Measurements from ENCODE around the gene ZNF292.
A peak's percentile ranks its signal among the peaks of the same experiment; 100 is the strongest.
"Not testable (repeated sequence)": the region's sequence is repeated elsewhere in the genome, so short reads cannot be mapped to it uniquely, and the experiment has no call there.

Gene ZNF292

GRCh38 chr6:87209812-87210211, 54.4 kb downstream of the ZNF292 start:
- FAIRE-seq (no peak), DNase-seq (ENCODE audit: insufficient read length, low spot score) (no peak)

GRCh38 chr6:87210979-87211378, 55.6 kb downstream of the ZNF292 start:
- peak; percentile 8 for DNase-seq (ENCODE audit: insufficient read length, low spot score)
- peak; percentile 97 for FAIRE-seq

- FAIRE-seq (peak; percentile 14), DNase-seq (ENCODE audit: insufficient read length, low spot score) (no peak)
These were observed 57.2 kb downstream of the ZNF292 start for GRCh38 chr6:87212596-87212995.

- FAIRE-seq, result no peak
- no peak for DNase-seq (ENCODE audit: insufficient read length, low spot score)
These were observed 58.0 kb downstream of the ZNF292 start for GRCh38 chr6:87213364-87213763.

- DNase-seq (ENCODE audit: insufficient read length, low spot score), result no peak
- FAIRE-seq, result no peak
These were observed 59.5 kb downstream of the ZNF292 start for GRCh38 chr6:87214831-87215230.

GRCh38 chr6:87220997-87221396, 65.6 kb downstream of the ZNF292 start:
- no peak for DNase-seq (ENCODE audit: insufficient read length, low spot score)
- no peak for FAIRE-seq

GRCh38 chr6:87222676-87223075, 67.3 kb downstream of the ZNF292 start:
- DNase-seq (ENCODE audit: insufficient read length, low spot score) (no peak), FAIRE-seq (no peak)

GRCh38 chr6:87224971-87225370, 69.6 kb downstream of the ZNF292 start:
- FAIRE-seq, result peak; percentile 65

GRCh38 chr6:87225511-87225910, 70.1 kb downstream of the ZNF292 start:
- no peak for DNase-seq (ENCODE audit: insufficient read length, low spot score)

More at GRCh38 chr6:87224971-87225370, 69.6 kb downstream of the ZNF292 start:
- DNase-seq (ENCODE audit: insufficient read length, low spot score), result no peak

GRCh38 chr6:87225937-87226336, 70.6 kb downstream of the ZNF292 start:
- FAIRE-seq, result no peak
- DNase-seq (ENCODE audit: insufficient read length, low spot score), result no peak

More at GRCh38 chr6:87225511-87225910, 70.1 kb downstream of the ZNF292 start:
- FAIRE-seq, result no peak

GRCh38 chr6:87230801-87231200, 75.4 kb downstream of the ZNF292 start:
- no peak for DNase-seq (ENCODE audit: insufficient read length, low spot score)

GRCh38 chr6:87237804-87238203, 82.4 kb downstream of the ZNF292 start:
- DNase-seq (ENCODE audit: insufficient read length, low spot score), result peak; percentile 18

More at GRCh38 chr6:87230801-87231200, 75.4 kb downstream of the ZNF292 start:
- FAIRE-seq, result no peak

GRCh38 chr6:87239098-87239635, 83.8 kb downstream of the ZNF292 start:
- not testable (repeated sequence) for FAIRE-seq; DNase-seq (ENCODE audit: insufficient read length, low spot score)

More at GRCh38 chr6:87237804-87238203, 82.4 kb downstream of the ZNF292 start:
- no peak for FAIRE-seq

- FAIRE-seq (no peak), DNase-seq (ENCODE audit: insufficient read length, low spot score) (no peak)
These were observed 85.9 kb downstream of the ZNF292 start for GRCh38 chr6:87241304-87241703.

GRCh38 chr6:87242311-87242710, 86.9 kb downstream of the ZNF292 start:
- FAIRE-seq (no peak), DNase-seq (ENCODE audit: insufficient read length, low spot score) (no peak)

GRCh38 chr6:87243812-87244211, 88.4 kb downstream of the ZNF292 start:
- no peak for DNase-seq (ENCODE audit: insufficient read length, low spot score)
- FAIRE-seq, result no peak

GRCh38 chr6:87244380-87244779, 89.0 kb downstream of the ZNF292 start:
- no peak for FAIRE-seq
- no peak for DNase-seq (ENCODE audit: insufficient read length, low spot score)

GRCh38 chr6:87250019-87250418, 94.7 kb downstream of the ZNF292 start:
- no peak for DNase-seq (ENCODE audit: insufficient read length, low spot score)
- FAIRE-seq, result no peak

GRCh38 chr6:87251225-87251624, 95.9 kb downstream of the ZNF292 start:
- FAIRE-seq, result peak; percentile 68
- DNase-seq (ENCODE audit: insufficient read length, low spot score), result no peak

GRCh38 chr6:87251725-87252124, 96.4 kb downstream of the ZNF292 start:
- no peak for FAIRE-seq
- no peak for DNase-seq (ENCODE audit: insufficient read length, low spot score)

- FAIRE-seq, result peak; percentile 64
- no peak for DNase-seq (ENCODE audit: insufficient read length, low spot score)
These were observed 101.7 kb downstream of the ZNF292 start for GRCh38 chr6:87257046-87257445.

- FAIRE-seq, result no peak
- DNase-seq (ENCODE audit: insufficient read length, low spot score), result no peak
These were observed 102.2 kb downstream of the ZNF292 start for GRCh38 chr6:87257565-87257964.

- FAIRE-seq (no peak), DNase-seq (ENCODE audit: insufficient read length, low spot score) (no peak)
These were observed 102.6 kb downstream of the ZNF292 start for GRCh38 chr6:87257975-87258374.
